HepG2 (cell line): ENCODE measurements around the gene PIGV. TPM values are rescaled to one million over a fixed set of nuclear protein-coding genes. Genes with fewer than 3 reads are reported as not detected.

Source experiments
- ATAC-seq: fragments of 200-7000 bp; cut with Tn5 transposase; 3 replicates; pipeline ENCODE4 v1.9.1; 2020; ENCODE audit warnings: mild to moderate bottlenecking, moderate library complexity
- BruUV-seq: library from RNA; stranded (reverse); fragments of 400-500 nt; replicated peaks from 2 replicates; lab custom pipeline; 2021; lab: Mats Ljungman, UMichigan
- CTCF ChIA-PET: fragments of 300-600 bp; formaldehyde crosslinking; extraction: SDS; loops from one replicate; lab custom pipeline; 2021; ENCODE audit warnings: low total read pairs, inconsistent platforms, low intra/inter-chr PET ratio; lab: Yijun Ruan, JAX
- POLR2A ChIA-PET: fragments of 350-600 bp; sonication (Branson Sonifier 250); formaldehyde crosslinking; loops from one replicate; lab custom pipeline; 2020; ENCODE audit warnings: antibody characterized with exemption, inconsistent platforms; lab: Yijun Ruan, JAX
- DNase-seq: peaks from one replicate; pipeline ENCODE4 v3.0.0-alpha.2; 2015; ENCODE audit warnings: low spot score
- FAIRE-seq: peaks from 3 replicates; lab custom pipeline; 2011; peaks lifted over from hg19 to GRCh38; lab: Jason Lieb, UNC
- H2AFZ ChIP-seq: one replicate; pipeline ENCODE4 v1.6.1; 2011; ENCODE audit warnings: low read length, inconsistent platforms
- H3K27ac ChIP-seq: fragments of 300-600 bp; 3 replicates; pipeline ENCODE4 v1.8.0; 2011; ENCODE audit warnings: mixed run types, mild to moderate bottlenecking, mixed read lengths, low read length, inconsistent platforms; ENCODE audit not compliant: insufficient read depth; ENCODE audit errors: extremely low read length
- H3K27me3 ChIP-seq, 2 experiments: fragments of 200-600 bp in 1 of 2; 2 replicates in 1 of 2; 3 replicates in 1 of 2; pipeline versions ENCODE4 v1.6.0 to v1.8.0; 2011; ENCODE audit warnings: low read length in 2 of 2, mild to moderate bottlenecking in 2 of 2, moderate library complexity in 2 of 2, inconsistent platforms in 1 of 2; ENCODE audit not compliant: insufficient read depth in 2 of 2, control insufficient read depth in 1 of 2
- H3K36me3 ChIP-seq, 2 experiments: fragments of 200-600 bp in 1 of 2; replicated peaks in 1 of 2; 2 replicates in 1 of 2; 3 replicates in 1 of 2; pipeline versions ENCODE4 v1.5.1 to v1.8.0; 2011; ENCODE audit warnings: low read length in 2 of 2, inconsistent platforms in 1 of 2; ENCODE audit not compliant: insufficient read depth in 2 of 2, control insufficient read depth in 1 of 2
- H3K4me1 ChIP-seq: 2 replicates; pipeline ENCODE4 v1.5.1; 2012; ENCODE audit warnings: low read length, inconsistent platforms; ENCODE audit not compliant: insufficient read depth
- H3K4me2 ChIP-seq: 2 replicates; pipeline ENCODE4 v1.6.0; 2011; ENCODE audit warnings: low read depth, low read length, inconsistent platforms
- H3K4me3 ChIP-seq, 3 experiments: fragments of 200-600 bp in 1 of 3; sonication (generic), shearing (Covaris generic) in 1 of 3; replicated peaks in 1 of 3; 2 replicates each; pipeline ENCODE4 v1.5.1; 2011 to 2016; ENCODE audit warnings: low read length in 3 of 3, inconsistent platforms in 2 of 3, low read depth in 2 of 3, mild to moderate bottlenecking in 2 of 3, control low read depth in 1 of 3, mixed read lengths in 1 of 3; ENCODE audit not compliant: insufficient read depth in 1 of 3
- H3K79me2 ChIP-seq: one replicate; pipeline ENCODE4 v1.6.1; 2011; ENCODE audit warnings: low read length, inconsistent platforms; ENCODE audit not compliant: insufficient read depth
- H3K9ac ChIP-seq: 2 replicates; pipeline ENCODE4 v1.6.0; 2011; ENCODE audit warnings: mild to moderate bottlenecking, low read depth, low read length, inconsistent platforms; ENCODE audit not compliant: insufficient read depth
- H3K9me3 ChIP-seq: 2 replicates; pipeline ENCODE4 v1.5.1; 2012; ENCODE audit warnings: mild to moderate bottlenecking, low read length
- H4K20me1 ChIP-seq: 2 replicates; pipeline ENCODE4 v1.6.0; 2011; ENCODE audit warnings: inconsistent platforms, mild to moderate bottlenecking, low read length, moderate library complexity; ENCODE audit not compliant: insufficient read depth
- DDIT3 ChIP-seq: sonication (generic); formaldehyde crosslinking; IDR thresholded peaks from 2 replicates; pipeline ENCODE4 v1.4.0; 2020; ENCODE audit warnings: mild to moderate bottlenecking, missing genetic modification reagents
- MYPOP ChIP-seq: sonication (generic); formaldehyde crosslinking; IDR thresholded peaks from 2 replicates; pipeline ENCODE4 v1.8.1; 2023; ENCODE audit warnings: mild to moderate bottlenecking, moderate library complexity, missing genetic modification reagents
- SRY ChIP-seq: sonication (generic); formaldehyde crosslinking; IDR thresholded peaks from 2 replicates; pipeline ENCODE4 v1.8.0; 2022; ENCODE audit warnings: mild to moderate bottlenecking, missing genetic modification reagents
- TMF1 ChIP-seq: sonication (generic); formaldehyde crosslinking; IDR thresholded peaks from 2 replicates; pipeline ENCODE4 v1.8.1; 2022; ENCODE audit warnings: low read depth, missing genetic modification reagents
- ZBTB44 ChIP-seq: sonication (generic); formaldehyde crosslinking; IDR thresholded peaks from 2 replicates; pipeline ENCODE4 v1.4.0; 2020; ENCODE audit warnings: missing genetic modification reagents
- ZNF205 ChIP-seq: IDR thresholded peaks from 2 replicates; pipeline ENCODE4 v1.6.1; 2018; ENCODE audit warnings: missing biosample characterization, missing genetic modification reagents
- ZNF460 ChIP-seq: sonication (generic); formaldehyde crosslinking; IDR thresholded peaks from 2 replicates; pipeline ENCODE4 v1.5.1; 2020; ENCODE audit warnings: missing genetic modification reagents, mild to moderate bottlenecking, borderline replicate concordance
- WGBS: methylation state at CpG from one replicate; pipeline ENCODE4 v1.1.6; 2017; ENCODE audit warnings: low lambda C conversion rate; 5-methylcytosine and 5-hydroxymethylcytosine counted together
- in situ Hi-C: cut with HindIII; loops from 2 replicates; pipeline ENCODE4 v1.10.0; 2017; ENCODE audit warnings: low pct_unique_long_range_greater_than_20kb; ENCODE audit not compliant: extremely low pct_ligation_motif_present
- intact Hi-C: fragments of 100-400 bp; cut with micrococcal nuclease; formaldehyde crosslinking; loops from one replicate; pipeline ENCODE4 v1.10.0; 2022; ENCODE audit not compliant: unreplicated experiment
- polyA plus RNA-seq, 8 experiments: library from polyadenylated mRNA; depleted of rRNA in 3 of 8; stranded (reverse) in 7 of 8; unstranded in 1 of 8; fragments of >200 nt; fragmentation: Illumina TruSeq in 4 of 8; extraction: Trizol in 4 of 8; gene quantifications; 2 replicates each; pipeline versions ENCODE4 v1.2.1 to v1.2.3, GENCODE V29; 2011 to 2016; ENCODE audit warnings: low read depth in 4 of 8, missing spikeins in 1 of 8, mixed read lengths in 1 of 8; ENCODE audit not compliant: insufficient read depth in 1 of 8
- total RNA-seq, 5 experiments: library from RNA; depleted of rRNA; stranded (reverse); fragments of >200 nt; fragmentation: Illumina TruSeq; extraction: Trizol; gene quantifications; 2 replicates each; pipeline ENCODE4 v1.2.3, GENCODE V29; 2016; ENCODE audit warnings: low read depth in 1 of 5
- TF ChIP-seq, protein P1 (sequence below): sonication (generic); formaldehyde crosslinking; IDR thresholded peaks from 2 replicates; pipeline ENCODE4 v1.4.0; 2020; ENCODE audit warnings: missing genetic modification reagents, borderline replicate concordance

Gene PIGV
- total and polyA plus RNA-seq, 2 of the 13 experiments (the other 11 are each of a cell fraction or from before 2014, with no cell fraction given) = 13.5 to 22.7 TPM

DNA sequence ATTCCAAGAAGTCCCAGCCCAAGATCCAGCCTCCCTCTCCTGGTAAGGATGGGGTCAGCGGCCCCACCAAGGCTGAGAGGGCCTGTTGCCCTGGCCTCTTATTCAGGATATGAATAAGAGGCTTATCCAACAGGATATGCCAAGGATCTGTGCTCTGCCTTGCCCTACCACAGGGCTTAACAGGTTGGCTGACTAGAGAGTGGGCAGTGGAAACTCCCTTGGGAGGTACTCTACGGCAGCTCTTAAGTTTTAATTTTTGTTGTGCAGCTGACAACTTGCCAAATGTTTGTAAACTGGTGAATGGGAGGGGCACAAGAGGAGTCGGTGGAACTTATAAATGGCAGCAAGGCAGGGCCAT lies 16.5 kb upstream of the PIGV start:
- peak; percentile 27; the same call in 1 of the 2 replicates for TF ChIP-seq MYPOP
- no peak for TF ChIP-seq SRY (CRISPR knock-in tag)
- TF ChIP-seq ZNF205 (CRISPR knock-in tag) = no peak
- no peak for TF ChIP-seq ZNF460
- H2AFZ ChIP-seq = no peak overlapping the region
- DNase-seq (no peak), FAIRE-seq (no peak), ATAC-seq (peak; percentile 14; the same call in 1 of the 3 replicates)
- no peak overlapping the region for H3K27ac ChIP-seq
- H3K4me2 ChIP-seq = no peak overlapping the region
- no peaks in the 10 kb centered on the region for H3K27me3 ChIP-seq
- intact Hi-C loops (no loop called here), in situ Hi-C loops (no loop called here)
- ChIA-PET POLR2A (interaction anchor here (1.3 to 2.0 kb wide), 4 partner anchors 13 to 73 kb away, joined by 4 to 20 read pairs (median 9); partner anchors contain the start of gene PIGV), CTCF (interaction anchor here (0.6 kb wide), 1 partner anchor 93 kb away, joined by 3 read pairs; no protein-coding TSS in a partner anchor)
- H3K9me3 ChIP-seq = no peaks in the 10 kb centered on the region
- no TSS peak for BruUV-seq
- H3K36me3 ChIP-seq = peaks cover 52 to 94% of the 10 kb centered on the region in 2 experiments
- no peak overlapping the region for H3K4me3 ChIP-seq
- no peak overlapping the region for H3K9ac ChIP-seq
- no peaks in the 10 kb centered on the region for H3K79me2 ChIP-seq
- no peaks in the 10 kb centered on the region for H4K20me1 ChIP-seq
- 95% methylated on average over 2 of the region's 3 CpGs for WGBS
- peaks cover 18% of the 10 kb centered on the region for H3K4me1 ChIP-seq

DNA sequence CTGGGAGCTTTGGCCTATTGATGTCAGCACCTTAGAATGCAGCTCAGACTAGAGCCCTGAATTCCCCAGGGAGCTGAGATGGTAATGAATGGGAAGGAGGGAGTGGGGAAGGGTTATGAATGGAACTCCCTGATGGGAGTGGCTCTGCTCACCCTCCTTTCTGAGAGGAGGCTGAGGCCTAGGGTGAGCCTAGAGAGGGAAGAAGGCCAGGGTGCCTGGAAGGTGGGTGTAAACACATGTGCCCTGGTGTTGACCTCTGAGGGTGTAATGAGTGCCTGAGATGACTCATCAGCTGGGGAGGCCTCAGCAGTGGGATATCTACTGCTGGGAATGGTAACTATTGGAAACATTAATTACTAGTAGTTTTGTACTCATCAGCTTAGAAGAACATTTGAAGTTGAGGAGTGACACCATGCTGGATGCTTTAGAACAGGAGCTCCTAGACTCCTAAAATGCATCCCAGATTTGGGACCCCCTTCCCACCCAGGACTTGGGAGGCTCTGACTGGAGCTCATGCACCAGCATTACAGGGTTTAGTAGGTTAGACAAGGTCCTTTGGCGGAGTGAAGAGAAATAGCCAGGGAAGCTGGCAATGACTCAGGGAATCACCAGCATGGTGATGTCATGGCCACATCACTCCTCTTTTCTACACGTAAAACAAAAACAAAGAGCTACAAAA lies 16.0 kb upstream of the PIGV start:
- ChIA-PET CTCF (no interaction called here), POLR2A (interaction anchor here (0.7 to 2.0 kb wide), 5 partner anchors 12 to 73 kb away, joined by 3 to 20 read pairs (median 8); partner anchors contain the start of gene PIGV)
- H3K27me3 ChIP-seq = no peaks in the 10 kb centered on the region
- no peaks in the 10 kb centered on the region for H4K20me1 ChIP-seq
- H3K36me3 ChIP-seq = peaks cover 48 to 94% of the 10 kb centered on the region in 2 experiments
- no peaks in the 10 kb centered on the region for H3K9me3 ChIP-seq
- peak; percentile 84 for ATAC-seq
- 100% methylated on average over 2 of the region's 2 CpGs for WGBS
- intact Hi-C loops = no loop called here
- H2AFZ ChIP-seq = no peak overlapping the region
- FAIRE-seq = no peak
- no peak overlapping the region for H3K4me2 ChIP-seq
- in situ Hi-C loops = no loop called here
- no TSS peak for BruUV-seq
- no peak overlapping the region for H3K9ac ChIP-seq
- peak; percentile 77 for DNase-seq
- peaks cover 18% of the 10 kb centered on the region for H3K4me1 ChIP-seq
- H3K79me2 ChIP-seq = no peaks in the 10 kb centered on the region
- H3K4me3 ChIP-seq = no peak overlapping the region
- peak overlapping the region; percentile 19 for H3K27ac ChIP-seq
- TF ChIP-seq, protein P1, sequence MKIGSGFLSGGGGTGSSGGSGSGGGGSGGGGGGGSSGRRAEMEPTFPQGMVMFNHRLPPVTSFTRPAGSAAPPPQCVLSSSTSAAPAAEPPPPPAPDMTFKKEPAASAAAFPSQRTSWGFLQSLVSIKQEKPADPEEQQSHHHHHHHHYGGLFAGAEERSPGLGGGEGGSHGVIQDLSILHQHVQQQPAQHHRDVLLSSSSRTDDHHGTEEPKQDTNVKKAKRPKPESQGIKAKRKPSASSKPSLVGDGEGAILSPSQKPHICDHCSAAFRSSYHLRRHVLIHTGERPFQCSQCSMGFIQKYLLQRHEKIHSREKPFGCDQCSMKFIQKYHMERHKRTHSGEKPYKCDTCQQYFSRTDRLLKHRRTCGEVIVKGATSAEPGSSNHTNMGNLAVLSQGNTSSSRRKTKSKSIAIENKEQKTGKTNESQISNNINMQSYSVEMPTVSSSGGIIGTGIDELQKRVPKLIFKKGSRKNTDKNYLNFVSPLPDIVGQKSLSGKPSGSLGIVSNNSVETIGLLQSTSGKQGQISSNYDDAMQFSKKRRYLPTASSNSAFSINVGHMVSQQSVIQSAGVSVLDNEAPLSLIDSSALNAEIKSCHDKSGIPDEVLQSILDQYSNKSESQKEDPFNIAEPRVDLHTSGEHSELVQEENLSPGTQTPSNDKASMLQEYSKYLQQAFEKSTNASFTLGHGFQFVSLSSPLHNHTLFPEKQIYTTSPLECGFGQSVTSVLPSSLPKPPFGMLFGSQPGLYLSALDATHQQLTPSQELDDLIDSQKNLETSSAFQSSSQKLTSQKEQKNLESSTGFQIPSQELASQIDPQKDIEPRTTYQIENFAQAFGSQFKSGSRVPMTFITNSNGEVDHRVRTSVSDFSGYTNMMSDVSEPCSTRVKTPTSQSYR = no peak
- no peak for TF ChIP-seq TMF1 (CRISPR knock-in tag)
- no peak for TF ChIP-seq ZBTB44 (CRISPR knock-in tag)
- TF ChIP-seq DDIT3 (CRISPR knock-in tag) = no peak
